Panc1 (cell line): Measurements from ENCODE around the gene TLR4. TPM values are rescaled to one million over a fixed set of nuclear protein-coding genes. Genes with fewer than 3 reads are reported as not detected.

ENCODE experiments used
- ATAC-seq: fragments of 200-7000 bp; cut with Tn5 transposase; 2 replicates; pipeline ENCODE4 v1.9.1; 2020; ENCODE audit warnings: mild to moderate bottlenecking, moderate library complexity
- BruUV-seq: library from RNA; stranded (reverse); fragments of 400-500 nt; replicated peaks from 2 replicates; lab custom pipeline; 2021; lab: Mats Ljungman, UMichigan
- CTCF ChIA-PET: fragments of 300-600 bp; sonication (Branson Sonifier 250); formaldehyde crosslinking; loops from one replicate; lab custom pipeline; 2022; ENCODE audit warnings: antibody characterized with exemption; lab: Charles Lee
- POLR2A ChIA-PET: fragments of 300-600 bp; sonication (Branson Sonifier 250); formaldehyde crosslinking; loops from one replicate; lab custom pipeline; 2022; ENCODE audit warnings: antibody characterized with exemption; lab: Charles Lee
- DNase-seq: peaks from one replicate; pipeline ENCODE4 v3.0.0-alpha.2; 2010; ENCODE audit warnings: low read depth, low spot score
- H3K27ac ChIP-seq: 2 replicates; pipeline ENCODE4 v1.5.1; 2011; ENCODE audit warnings: mild to moderate bottlenecking, low read length, inconsistent platforms
- H3K27me3 ChIP-seq: fragments of 200-500 bp; sonication (Bioruptor generic); 2 replicates; pipeline ENCODE4 v1.6.0; 2014; ENCODE audit warnings: low read length, inconsistent platforms; ENCODE audit not compliant: control insufficient read depth, insufficient read depth
- H3K36me3 ChIP-seq: fragments of 200-500 bp; sonication (Bioruptor generic); 2 replicates; pipeline ENCODE4 v1.5.1; 2014; ENCODE audit warnings: inconsistent platforms, mild to moderate bottlenecking, low read length, moderate library complexity; ENCODE audit not compliant: control insufficient read depth, insufficient read depth
- H3K4me1 ChIP-seq: 2 replicates; pipeline ENCODE4 v1.5.1; 2011; ENCODE audit warnings: inconsistent platforms, mild to moderate bottlenecking, low read length, moderate library complexity; ENCODE audit not compliant: control insufficient read depth, insufficient read depth
- H3K4me3 ChIP-seq, 2 experiments: 2 replicates each; pipeline ENCODE4 v1.5.1; 2011 to 2012; ENCODE audit warnings: low read depth in 2 of 2, low read length in 2 of 2, mild to moderate bottlenecking in 2 of 2, inconsistent platforms in 1 of 2, moderate library complexity in 1 of 2
- H3K9me3 ChIP-seq: fragments of 200-500 bp; sonication (Bioruptor generic); 2 replicates; pipeline ENCODE4 v1.5.1; 2014; ENCODE audit warnings: low read depth, mild to moderate bottlenecking, inconsistent platforms, low read length, moderate library complexity; ENCODE audit not compliant: control insufficient read depth, insufficient read depth
- CTCF ChIP-seq: fragments of 450-650 bp; IDR thresholded peaks from 2 replicates; pipeline ENCODE4 v1.5.1; 2017; ENCODE audit warnings: mild to moderate bottlenecking
- POLR2AphosphoS5 ChIP-seq: IDR thresholded peaks from 2 replicates; pipeline ENCODE4 v1.6.1; 2012; ENCODE audit warnings: mild to moderate bottlenecking, low read depth, low read length, moderate library complexity
- REST ChIP-seq, 2 experiments: IDR thresholded peaks; 2 replicates each; pipeline ENCODE4 v1.6.1; 2011 to 2012; ENCODE audit warnings: low read depth in 2 of 2, control low read depth in 1 of 2, low read length in 1 of 2, mild to moderate bottlenecking in 1 of 2, moderate library complexity in 1 of 2; ENCODE audit not compliant: insufficient read depth in 1 of 2
- SIN3A ChIP-seq: IDR thresholded peaks from 2 replicates; pipeline ENCODE4 v1.6.1; 2012; ENCODE audit warnings: low read depth, mild to moderate bottlenecking, low read length, moderate library complexity, borderline replicate concordance; ENCODE audit not compliant: insufficient read depth
- TCF7L2 ChIP-seq: IDR thresholded peaks from 2 replicates; pipeline ENCODE4 v1.6.1; 2011; ENCODE audit warnings: mild to moderate bottlenecking, low read depth, low read length, inconsistent platforms
- in situ Hi-C: cut with HindIII; loops from 2 replicates; pipeline ENCODE4 v1.10.0; 2016; ENCODE audit warnings: low sequenced_read_pairs, low pct_unique_long_range_greater_than_20kb
- intact Hi-C: fragments of 100-400 bp; cut with micrococcal nuclease; formaldehyde crosslinking; loops from one replicate; pipeline ENCODE4 v1.10.0; 2022; ENCODE audit not compliant: unreplicated experiment
- total RNA-seq: library from RNA; stranded (reverse); gene quantifications from one replicate; pipeline ENCODE4 v1.2.1, GENCODE V29; 2021; ENCODE audit not compliant: unreplicated experiment

TLR4 gene
- total RNA-seq, 1 experiment from 2014 or later = 0.33 TPM

- Histone ChIP-seq H3K4me3 (no peak overlapping the region), H3K27me3 (no peaks in the 10 kb centered on the region), H3K36me3 (no peaks in the 10 kb centered on the region), H3K9me3 (no peaks in the 10 kb centered on the region), H3K27ac (no peak overlapping the region), H3K4me1 (no peaks in the 10 kb centered on the region)
- TF ChIP-seq REST (IDR thresholded peaks at IDR 0.05; ENCODE audit: insufficient read depth in 1 of 2, low read depth in 2 of 2, low read length in 1 of 2) (no peak), CTCF (no peak), POLR2AphosphoS5 (no peak), TCF7L2 (no peak), SIN3A (no peak)
- ATAC-seq = no peak
- in situ Hi-C loops (no loop called here), intact Hi-C loops (no loop called here)
- DNase-seq = no peak
- ChIA-PET CTCF (no interaction called here), POLR2A (no interaction called here)
- no TSS peak for BruUV-seq
These were observed 16.4 kb downstream of the TLR4 start for GRCh38 chr9:117720555-117720954.

DNA sequence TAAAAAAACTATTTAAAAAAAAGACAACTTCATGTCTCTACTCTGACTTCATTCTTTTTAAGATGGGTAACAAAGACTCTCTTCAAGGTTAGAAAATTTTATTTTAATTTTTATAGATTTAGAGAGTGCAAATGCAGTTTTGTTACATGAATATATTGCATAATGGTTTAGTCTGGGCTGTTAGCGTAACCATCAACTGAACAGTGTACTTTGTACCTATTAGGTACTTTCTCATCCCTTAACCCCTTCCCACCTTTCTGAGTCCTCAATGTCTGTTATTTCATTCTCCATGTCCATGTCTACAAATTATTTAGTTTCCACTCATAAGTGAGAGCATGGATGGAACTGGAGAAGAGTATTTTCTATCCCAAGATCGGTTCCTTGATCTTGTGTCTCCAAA, 16.8 kb downstream of the TLR4 start:
- Histone ChIP-seq H3K4me1 (no peaks in the 10 kb centered on the region), H3K9me3 (no peaks in the 10 kb centered on the region), H3K27ac (no peak overlapping the region), H3K27me3 (no peaks in the 10 kb centered on the region), H3K36me3 (no peaks in the 10 kb centered on the region), H3K4me3 (no peak overlapping the region)
- in situ Hi-C loops (no loop called here), intact Hi-C loops (no loop called here)
- no TSS peak for BruUV-seq
- CTCF ChIA-PET = no interaction called here
- POLR2A ChIA-PET = no interaction called here
- TF ChIP-seq TCF7L2 = no peak
- no peak for TF ChIP-seq REST (IDR thresholded peaks at IDR 0.05; ENCODE audit: insufficient read depth in 1 of 2, low read depth in 2 of 2, low read length in 1 of 2)
- no peak for TF ChIP-seq POLR2AphosphoS5
- no peak for TF ChIP-seq SIN3A
- no peak for TF ChIP-seq CTCF
- ATAC-seq = no peak
- no peak for DNase-seq
